GM19351 (cell line): ENCODE results near the gene PRICKLE4.

ENCODE experiments used
- ATAC-seq: cut with Tn5 transposase; IDR thresholded peaks from one replicate; pipeline ENCODE4 v1.9.1; 2021; ENCODE audit warnings: mild to moderate bottlenecking, moderate library complexity; ENCODE audit not compliant: unreplicated experiment

PRICKLE4 gene

GRCh38 chr6:41770381-41771057, 10.1 kb upstream of the PRICKLE4 start:
- ATAC-seq = no peak

GRCh38 chr6:41771058-41771983, 9.3 kb upstream of the PRICKLE4 start:
- ATAC-seq = no peak

- ATAC-seq = no peak
Measured at GRCh38 chr6:41774841-41775240, 5.7 kb upstream of the PRICKLE4 start.

- ATAC-seq = no peak
Measured at GRCh38 chr6:41775293-41775882, 5.2 kb upstream of the PRICKLE4 start.

GRCh38 chr6:41777551-41778285, 2.9 kb upstream of the PRICKLE4 start:
- no peak for ATAC-seq

GRCh38 chr6:41778895-41779294, 1.7 kb upstream of the PRICKLE4 start:
- ATAC-seq = no peak

- ATAC-seq = no peak
Measured at GRCh38 chr6:41779336-41779735, 1.2 kb upstream of the PRICKLE4 start.

GRCh38 chr6:41779788-41780550, 613 bp upstream of the PRICKLE4 start, which contains the start of gene FRS3:
Gene FRS3, minus strand, starts transcription at chr6:41779900. Its CDS starts 2,913 bp downstream, at chr6:41776987.
- ATAC-seq = peak; percentile 93

- no peak for ATAC-seq
Measured at GRCh38 chr6:41781366-41781730, 766 bp downstream of the PRICKLE4 start.

GRCh38 chr6:41783106-41783780, 2.7 kb downstream of the PRICKLE4 start:
- ATAC-seq = no peak

- no peak for ATAC-seq
Measured at GRCh38 chr6:41784581-41785171, 4.1 kb downstream of the PRICKLE4 start.

- ATAC-seq = no peak
Measured at GRCh38 chr6:41785254-41785653, 4.7 kb downstream of the PRICKLE4 start.

- no peak for ATAC-seq
Measured at GRCh38 chr6:41785689-41786450, 5.3 kb downstream of the PRICKLE4 start.

GRCh38 chr6:41786451-41787218, 6.1 kb downstream of the PRICKLE4 start:
- peak; percentile 66 for ATAC-seq

GRCh38 chr6:41787219-41787917, 6.8 kb downstream of the PRICKLE4 start, which contains the start of gene TOMM6:
Gene TOMM6, plus strand, starts transcription at chr6:41787694. Its CDS starts 4 bp downstream, at chr6:41787698.
- peak; percentile 76 for ATAC-seq

- no peak for ATAC-seq
Measured at GRCh38 chr6:41789390-41789724, 8.8 kb downstream of the PRICKLE4 start.

- no peak for ATAC-seq
Measured at GRCh38 chr6:41790045-41790444, 9.5 kb downstream of the PRICKLE4 start.
